Left renal pelvis (tissue), 4 donors: ENCODE data around the gene DRC3. TPM values are rescaled to one million over a fixed set of nuclear protein-coding genes. Genes with fewer than 3 reads are reported as not detected.
A peak's percentile ranks its signal among the peaks of the same experiment; 100 is the strongest.

Source experiments
- DNase-seq, 4 donors: peaks; one replicate each; pipeline ENCODE4 v3.0.0-alpha.2; 2013; ENCODE audit warnings: low read depth in 4 of 4, low spot score in 3 of 4
- polyA plus RNA-seq, 4 donors: library from polyadenylated mRNA; unstranded; fragments of 120-200 nt; gene quantifications; one replicate each; pipeline ENCODE4 v1.2.1, GENCODE V29; 2013; ENCODE audit not compliant: insufficient read length in 4 of 4

The DRC3 gene
- polyA plus RNA-seq, 4 donors = 4.7 to 24.6 (median 13.5) TPM

DNA sequence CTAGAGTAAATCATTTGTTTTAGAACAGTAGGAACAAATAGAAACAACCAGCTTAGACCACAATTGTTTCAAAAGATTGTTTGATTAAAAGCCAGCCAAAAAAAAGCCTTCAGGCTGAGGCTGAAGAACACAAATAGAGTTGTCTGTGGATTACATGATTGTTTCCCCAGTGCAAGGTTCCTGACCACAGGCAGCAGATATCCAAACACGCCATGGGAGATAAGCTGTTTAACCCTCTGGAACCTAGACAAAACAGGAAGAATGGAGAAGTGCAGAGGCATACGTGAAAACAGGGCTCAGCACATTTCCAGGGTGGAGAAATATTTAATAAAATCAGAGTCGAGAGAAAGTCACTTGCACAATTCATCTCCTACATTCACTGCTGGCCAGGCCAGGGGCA, 45.3 kb downstream of the DRC3 start:
- DNase-seq = no peak

DNA sequence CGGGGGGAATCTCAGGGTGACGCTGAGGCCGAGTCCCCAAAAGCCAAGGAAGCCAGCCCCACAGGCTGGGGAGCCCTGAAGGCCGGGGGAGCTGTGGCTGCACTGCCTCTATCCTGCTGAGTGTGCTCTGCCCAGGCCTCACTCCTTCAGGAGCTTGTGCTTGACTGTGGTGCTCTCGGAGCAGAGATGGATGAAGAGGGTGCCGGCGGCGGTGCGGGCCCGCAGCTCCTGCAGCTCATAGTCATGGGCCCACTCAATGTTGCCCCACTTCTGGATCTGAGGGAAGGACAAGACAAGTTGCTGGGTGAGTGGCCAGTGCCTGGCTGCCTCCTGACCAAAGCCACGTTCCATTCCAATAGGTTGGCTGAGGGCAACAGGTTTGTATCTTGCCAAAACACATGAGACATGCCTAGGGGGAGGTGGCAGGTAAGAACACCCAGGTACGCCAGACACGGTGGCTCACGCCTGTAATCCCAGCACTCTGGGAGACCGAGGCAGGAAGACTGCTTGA, 45.8 kb downstream of the DRC3 start:
- no peak for DNase-seq

DNA sequence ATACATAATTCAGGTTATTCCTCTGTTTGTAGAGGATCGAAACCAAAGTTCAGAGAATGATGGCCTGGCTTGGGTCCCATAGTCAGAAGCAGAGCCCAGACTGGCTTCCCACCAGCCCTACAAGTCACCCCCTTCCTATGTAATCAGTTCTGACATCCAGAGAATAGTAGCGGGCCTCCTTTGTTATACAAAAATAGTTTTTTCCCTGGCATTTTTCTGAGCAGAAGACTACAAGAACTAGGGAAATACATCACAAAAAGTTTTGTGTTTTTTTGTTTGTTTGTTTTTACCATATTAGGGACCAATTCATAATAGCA, 47.1 kb downstream of the DRC3 start:
- DNase-seq = no peak

DNA sequence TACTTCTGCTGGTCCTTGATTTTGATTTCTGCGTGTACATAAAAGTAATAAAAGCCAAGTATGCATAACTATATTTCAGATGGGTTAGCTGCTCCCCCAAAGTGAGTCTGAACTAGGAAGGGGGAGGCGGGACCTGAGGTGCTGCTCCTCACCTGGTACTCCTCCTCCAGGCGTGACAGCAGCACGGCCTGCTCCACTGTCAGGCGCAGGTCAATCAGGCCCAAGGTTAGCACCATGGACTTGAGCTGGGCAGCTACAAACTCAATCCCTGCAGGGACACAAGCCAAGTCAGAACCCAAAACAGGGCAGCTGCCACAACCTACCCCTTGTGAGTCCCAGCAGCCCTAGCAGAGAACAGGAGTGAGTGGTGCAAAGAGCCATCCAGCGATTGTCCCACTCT, 48.3 kb downstream of the DRC3 start:
- no peak for DNase-seq

DNA sequence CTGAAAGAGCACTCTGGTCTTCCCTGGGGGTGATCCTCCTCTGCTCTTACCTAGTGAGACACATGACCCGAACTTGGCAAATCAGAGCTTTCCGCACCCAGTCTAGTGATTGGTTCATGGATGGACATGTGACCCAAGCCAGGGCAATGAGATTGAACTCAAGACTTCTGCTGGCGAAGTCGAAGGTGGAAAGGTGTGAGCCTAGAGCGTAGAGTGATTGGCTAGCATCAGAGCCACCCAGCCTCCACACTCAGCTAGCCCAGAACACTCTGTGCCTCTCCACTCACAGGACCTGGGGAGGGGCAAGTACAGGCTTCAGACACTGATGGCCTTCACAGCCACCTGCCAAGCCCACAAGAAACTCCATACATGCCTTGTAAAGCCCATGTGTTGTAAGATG, 48.7 kb downstream of the DRC3 start:
- no peak for DNase-seq

DNA sequence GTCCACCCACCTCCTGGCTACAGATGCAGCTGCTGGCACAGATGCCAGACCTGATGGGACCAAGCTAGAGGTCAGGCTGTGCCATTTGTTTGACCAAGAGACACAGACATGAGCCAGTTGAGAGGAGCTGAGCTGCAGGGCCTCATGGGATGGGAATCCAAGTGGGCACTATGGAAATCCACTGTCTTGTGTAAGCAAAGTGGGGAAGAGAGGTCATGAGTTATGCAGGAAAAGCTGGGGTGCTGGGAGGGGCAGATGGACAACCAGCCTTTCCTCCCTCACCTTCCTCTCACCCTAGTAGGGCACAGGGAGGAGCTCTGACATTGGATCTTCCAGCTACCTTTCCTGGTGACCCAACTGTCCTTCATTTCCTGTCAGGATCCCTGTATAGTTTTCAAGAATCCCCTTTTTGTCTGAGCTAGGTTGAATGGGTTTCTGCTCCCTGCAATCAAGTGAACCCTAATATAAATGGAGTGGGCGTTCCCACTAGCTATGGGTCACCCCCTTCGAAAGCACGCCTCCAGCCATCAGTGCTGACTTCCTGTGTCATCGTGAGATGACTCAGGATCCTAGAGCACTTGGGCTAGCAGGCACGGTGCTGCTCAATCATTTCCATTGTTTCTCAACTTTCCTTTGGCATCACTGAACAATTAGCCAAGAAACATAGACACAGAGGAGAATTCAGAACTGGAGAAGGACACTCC, 52.7 kb downstream of the DRC3 start:
- DNase-seq = no peak

DNA sequence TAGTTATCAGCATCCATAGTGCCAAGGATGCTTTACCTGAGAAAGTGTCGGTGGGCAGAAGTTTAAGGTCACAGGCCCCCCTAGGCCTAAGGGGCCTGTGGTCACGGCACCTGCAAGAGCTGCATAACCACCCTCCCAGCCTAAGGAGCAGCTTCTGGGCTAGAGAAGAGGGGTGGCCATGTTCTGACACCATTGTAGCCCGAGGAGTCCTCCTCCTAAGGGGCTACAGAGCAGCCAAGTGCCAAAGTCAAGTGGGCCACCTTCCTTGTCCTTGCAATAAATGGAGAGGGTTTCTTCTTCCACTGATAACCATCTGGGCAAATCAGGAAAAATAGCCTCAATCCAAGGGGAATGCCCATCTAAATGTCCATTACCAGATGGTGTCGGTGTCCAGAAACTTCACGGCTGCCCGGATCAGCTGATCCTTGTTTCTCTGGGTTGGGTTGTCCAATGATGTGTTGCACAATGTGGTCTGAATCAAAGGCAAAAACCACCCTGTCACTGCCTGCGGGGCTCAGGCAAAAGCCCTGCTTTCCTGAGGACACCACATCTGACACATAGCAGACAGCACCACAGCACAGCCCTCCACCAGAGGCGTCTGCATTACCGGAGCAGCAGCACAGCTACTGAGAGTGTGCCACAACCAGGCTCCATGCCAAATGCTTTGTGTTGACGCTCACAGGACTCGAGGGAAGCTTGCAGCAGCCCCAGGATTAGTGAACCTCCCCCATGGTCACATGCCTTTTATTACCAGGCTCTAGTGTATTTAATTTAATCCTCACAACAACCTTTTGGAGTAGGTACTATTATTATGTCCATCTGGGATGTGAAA, 53.5 kb downstream of the DRC3 start:
- DNase-seq = no peak

DNA sequence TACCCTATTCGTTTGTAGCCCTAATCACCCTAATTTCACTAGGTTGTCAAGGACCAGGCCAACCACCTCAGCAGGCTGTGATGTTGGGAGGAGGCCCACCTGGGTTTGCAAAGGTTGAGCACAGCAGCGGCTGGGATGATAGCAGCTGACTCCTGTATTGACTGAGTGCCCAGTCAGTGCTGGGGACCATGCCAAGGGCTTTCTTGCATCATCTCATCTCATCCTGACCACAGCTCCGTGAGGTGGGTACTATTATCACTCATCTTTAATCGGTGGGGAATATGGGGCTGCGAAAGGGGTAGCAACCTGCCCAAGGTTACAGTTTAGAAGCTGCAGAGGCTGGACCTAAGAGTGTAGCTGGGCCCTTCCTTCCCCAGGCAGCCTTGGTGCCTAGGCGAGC, 54.6 kb downstream of the DRC3 start:
- DNase-seq = no peak

DNA sequence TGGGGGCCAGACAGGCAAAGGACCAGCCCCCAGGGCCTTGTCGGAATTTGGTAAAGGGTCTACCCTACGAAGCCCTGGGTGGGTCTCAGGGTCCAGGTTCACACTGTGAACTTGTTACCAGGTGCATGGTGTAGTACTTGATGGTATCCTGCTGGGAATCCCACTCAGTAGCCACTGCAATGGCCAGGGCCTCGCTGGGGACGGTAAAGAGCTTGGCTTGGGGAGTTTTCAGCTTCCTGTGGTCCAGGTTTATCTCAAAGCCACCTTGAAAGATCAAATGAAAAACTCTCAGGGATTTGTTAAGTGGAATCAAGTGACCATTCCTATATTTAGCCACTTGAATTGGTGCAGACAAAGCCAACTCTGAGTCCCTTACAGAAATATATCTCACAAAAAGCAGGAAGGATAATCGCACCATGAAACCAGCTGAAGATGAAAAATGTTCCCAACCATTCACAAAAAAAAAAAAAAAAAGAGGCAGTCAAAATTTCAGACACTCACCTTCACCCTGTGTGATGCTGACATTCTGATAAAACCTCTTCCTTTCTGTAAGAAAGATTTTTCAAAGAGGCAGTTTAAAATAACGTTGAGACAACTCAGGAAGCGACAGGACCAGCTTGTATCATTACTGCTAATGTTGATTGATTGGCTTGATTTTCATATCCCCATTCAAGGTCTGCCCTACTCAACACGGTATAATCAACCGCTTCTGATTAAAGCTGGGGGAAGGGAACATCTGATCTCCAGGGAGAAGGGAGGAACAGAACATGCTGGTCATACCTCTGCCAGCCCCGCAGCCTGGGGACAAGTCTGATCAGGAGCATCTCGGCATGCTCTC, 55.7 kb downstream of the DRC3 start:
- no peak for DNase-seq

DNA sequence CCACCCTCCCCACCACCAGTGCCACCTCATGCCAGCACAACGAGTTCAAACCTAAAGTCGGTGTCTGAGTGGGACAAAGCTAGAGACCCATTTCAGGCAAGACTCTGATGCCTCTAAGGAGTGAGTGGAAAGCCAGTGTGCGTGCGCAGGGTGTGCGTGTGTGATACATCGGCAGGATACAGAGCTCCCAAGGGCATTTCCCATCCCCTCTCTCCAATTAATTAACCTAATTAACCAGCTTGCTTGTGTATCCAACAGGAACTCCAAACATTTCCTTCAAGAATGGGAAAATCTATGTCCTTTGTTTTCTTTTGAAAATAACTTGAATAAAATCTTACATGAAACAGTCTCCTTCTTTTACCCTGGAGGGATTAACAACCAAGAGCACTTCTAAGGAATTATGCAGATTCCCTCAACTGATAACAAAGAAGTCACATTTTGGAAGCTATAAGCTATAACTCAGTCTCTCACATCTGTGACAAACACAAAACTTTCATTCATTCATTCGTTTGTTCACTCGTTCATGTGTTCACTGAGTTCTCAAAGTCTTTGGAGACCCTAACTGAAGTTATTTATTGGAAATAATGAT, 56.4 kb downstream of the DRC3 start:
- no peak for DNase-seq

DNA sequence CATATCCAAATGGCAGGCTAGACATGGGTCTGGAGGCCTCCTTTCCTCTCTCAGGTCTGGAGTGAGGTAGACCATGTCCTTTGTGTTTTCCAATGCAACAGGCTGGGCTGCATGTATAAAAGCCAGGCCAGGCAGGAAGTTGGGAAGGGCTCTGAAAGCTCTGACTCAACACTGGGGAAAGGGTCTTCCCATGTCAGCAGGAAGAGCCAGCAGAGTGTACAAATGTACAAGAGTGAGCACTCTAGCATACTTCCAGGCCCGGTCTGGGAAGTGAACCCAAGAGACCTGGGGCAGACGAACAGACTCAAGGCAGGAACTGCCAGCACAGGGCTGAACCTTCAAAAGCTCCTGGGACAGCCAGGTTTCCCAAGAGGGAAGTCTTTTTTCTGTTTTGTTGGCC, 59.3 kb downstream of the DRC3 start:
- DNase-seq = no peak

DNA sequence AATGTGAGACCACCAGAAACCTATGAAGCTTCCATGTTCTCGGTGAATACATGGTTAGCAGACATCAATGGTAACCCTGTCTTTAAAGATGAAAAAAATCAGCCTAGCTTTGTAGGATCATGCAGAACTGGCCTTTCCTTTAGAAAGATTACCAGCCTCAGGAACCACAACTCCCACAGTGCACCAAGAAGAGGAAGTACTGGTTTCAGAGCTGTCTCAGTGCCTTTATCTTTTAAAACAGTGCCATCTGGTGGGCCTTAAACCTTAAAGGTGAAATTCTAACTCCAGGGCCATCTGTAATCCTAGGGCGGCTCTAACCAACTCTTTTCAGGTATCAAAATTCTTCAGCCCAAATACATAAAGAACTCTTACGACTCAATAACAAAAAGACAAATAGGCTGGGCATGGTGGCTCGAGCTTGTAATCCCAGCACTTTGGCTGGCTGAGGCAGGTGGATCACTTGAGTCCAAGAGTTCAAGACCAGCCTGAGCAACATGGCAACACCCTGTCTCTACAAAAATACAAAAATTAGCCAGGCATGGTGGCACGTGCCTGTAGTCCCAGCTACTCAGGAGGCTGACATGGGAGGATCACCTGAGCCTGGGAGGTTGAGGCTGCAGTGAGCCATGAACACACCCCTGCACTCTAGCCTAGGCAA, 60.9 kb downstream of the DRC3 start:
- peak; percentile 42 to 70 (median 57) for DNase-seq

DNA sequence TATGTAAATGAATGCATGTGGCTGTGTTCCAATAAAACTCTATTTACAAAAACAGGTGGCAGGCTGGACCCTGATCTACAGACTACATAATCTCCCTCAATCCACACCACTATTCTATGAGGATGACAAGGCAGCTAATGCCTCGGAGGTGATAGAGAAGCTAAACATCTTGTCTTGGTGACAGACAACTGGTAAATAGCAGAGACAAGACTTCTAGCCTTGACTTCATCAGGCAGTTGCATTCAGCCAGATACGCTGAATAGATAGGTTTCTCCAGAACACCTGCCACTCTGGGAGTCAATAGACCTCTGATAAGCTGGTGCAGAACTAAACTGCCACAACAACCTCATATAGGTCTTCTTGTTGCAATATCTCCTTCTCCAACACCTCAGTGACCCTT, 63.0 kb downstream of the DRC3 start:
- no peak for DNase-seq

DNA sequence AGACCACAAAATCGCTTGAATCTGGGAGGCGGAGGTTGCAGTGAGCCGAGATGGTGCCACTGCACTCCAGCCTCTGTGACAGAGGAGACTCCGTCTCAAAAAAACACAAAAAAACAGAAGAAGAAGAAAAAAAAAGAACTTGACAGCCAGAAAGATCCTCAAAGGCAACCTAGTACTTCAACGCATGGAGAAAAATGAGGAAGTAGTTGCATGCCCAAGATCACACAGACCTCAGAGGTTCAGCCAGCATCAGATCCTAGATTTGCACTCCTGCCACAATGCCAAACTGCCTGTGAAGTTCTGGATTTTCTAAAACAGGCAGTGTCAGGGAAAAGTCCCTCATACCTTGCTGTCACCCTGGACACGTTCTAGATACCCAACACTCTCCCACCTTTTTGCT, 64.8 kb downstream of the DRC3 start:
- DNase-seq = no peak

DNA sequence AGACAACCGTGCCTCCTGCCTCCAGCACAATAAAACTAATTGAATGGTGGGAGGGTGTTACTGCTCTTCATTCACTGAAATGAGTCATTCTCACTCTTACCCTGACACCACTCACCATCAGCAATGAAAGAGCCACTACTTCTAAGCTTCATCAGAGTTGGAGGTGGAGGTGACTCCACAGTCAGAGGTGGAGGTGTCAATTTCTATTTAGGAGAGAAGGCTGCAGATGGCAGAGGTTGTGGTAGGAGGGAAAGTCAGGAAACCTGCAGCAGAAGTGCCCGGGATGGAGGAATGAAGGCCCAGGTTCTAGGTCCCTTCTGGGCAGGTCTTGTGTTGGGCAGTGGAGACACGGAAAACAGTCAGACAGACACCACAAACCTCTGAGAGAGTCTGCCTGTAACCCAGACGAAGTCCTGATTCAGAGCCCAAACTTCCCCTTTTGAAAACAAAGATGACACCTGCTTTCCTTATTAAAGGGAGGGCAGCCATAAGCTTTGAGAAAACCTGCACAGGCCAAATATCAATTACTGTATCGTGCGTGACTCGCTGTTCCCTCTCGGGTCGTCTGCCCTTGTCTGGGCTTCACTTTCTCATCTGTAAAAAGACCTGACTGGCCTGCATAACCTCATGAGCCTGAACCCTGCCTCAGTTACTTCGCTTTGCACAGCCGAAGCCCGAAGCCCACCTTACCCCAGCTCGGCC, 65.6 kb downstream of the DRC3 start:
- no peak for DNase-seq

DNA sequence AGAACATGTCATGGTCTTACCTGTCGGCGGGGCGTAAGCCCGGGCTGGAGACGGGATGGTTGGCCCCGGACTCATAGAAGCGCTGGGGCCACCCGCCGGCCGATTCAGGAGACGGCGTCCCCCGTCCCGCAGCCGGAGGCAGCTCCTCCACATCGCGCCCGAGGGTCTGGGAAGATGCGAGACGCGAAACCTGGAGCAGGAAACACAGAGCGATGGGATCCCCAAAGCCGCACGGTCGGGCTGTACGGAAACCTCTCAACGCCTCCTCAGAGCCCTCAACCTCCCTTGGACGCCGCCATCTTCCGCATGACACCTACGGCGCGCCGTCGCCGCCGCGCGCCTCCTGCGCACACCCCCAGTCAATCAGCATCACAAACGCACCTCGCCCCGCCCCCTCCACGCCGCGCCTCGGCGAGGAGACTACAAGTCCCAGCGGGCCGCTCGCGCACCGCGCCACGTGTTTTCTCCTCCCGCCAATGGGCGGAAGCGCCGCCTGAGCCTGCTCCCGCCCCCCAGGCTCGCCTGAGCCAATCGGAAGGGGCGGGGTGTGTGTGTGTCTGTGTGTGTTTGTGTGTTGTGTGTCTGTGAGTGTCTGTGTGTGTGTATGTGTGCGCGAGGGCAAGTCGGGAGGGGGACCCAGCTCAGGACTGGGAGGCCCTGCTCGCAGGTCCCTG, 66.3 kb downstream of the DRC3 start, which contains the start of the genes ATPAF2 and GID4:
Gene ATPAF2 (minus strand): TSS at position 308 of the 674 bp plus-strand sequence. CDS start 155 bp downstream, at position 153.
Gene GID4 (plus strand): TSS at position 548 of the 674 bp plus-strand sequence. CDS start 57 bp downstream, at position 605.
- peak; percentile 94 to 96 (median 95) for DNase-seq

DNA sequence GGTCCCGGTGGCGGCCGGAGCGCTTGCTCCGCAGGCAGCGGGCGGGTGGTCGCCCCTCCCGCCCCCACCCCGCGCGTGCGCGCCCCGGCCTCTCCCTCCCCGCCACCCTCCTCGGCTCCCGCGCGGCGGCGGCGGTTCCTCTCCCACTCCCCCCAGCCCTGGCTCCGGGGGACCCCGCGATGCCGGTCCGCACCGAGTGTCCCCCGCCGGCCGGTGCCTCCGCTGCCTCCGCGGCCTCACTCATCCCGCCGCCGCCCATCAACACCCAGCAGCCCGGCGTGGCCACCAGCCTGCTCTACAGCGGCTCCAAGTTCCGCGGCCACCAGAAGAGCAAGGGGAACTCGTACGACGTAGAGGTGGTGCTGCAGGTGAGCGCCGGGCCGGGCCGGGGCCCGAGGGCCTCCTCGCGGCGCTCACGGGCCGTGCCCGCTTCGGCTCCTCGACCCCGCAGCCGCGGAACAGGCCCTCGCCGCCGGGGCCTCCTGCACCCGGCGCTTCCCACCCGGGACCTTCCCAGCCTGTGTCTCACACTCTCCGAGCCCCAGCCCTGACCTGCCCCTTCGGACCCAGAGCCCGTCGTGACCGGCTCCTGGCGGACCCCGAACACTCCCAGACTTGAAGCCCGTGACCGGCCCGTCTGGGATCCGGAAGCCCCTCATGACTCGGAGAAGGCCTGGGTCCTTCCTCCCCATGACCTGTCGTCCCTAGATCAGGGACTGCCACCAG, 67.0 kb downstream of the DRC3 start:
- no peak for DNase-seq

DNA sequence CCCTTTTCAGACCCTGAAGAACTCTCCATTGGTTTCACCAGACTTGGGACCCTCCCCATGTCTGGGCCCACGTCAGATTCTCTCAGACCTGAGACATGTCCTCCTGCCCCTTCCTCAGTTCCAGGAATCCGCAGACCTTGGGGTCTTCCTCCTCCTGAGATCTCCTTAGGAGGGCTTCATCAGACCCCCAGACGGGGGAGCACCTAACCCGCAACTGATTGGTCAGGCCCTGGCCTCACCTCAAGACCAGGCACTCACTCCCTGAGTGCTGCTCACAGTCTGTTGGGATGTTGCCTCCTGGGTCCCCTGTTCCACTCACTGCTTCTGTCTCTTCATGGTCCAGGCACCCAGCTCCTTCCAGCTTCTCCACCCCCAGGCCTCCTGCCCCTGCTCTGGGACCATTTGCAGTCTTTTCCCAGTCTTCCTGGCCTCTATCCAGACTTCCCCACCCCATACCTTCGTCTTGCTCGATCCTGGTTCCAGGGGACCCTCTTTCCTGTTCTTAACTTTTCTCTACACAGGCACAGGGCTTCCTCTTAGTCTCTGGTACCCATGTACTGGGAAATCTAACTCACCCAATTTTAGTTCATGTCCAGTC, 67.7 kb downstream of the DRC3 start:
- DNase-seq = no peak
